KOPT-K1 (cell line): ENCODE data around the gene BNC2.

ENCODE experiments used
- H3K27ac ChIP-seq: fragments of 200-600 bp; sonication (generic); 2 replicates; pipeline ENCODE4 v1.5.1; 2016; ENCODE audit warnings: antibody characterized with exemption, mild to moderate bottlenecking, low read depth, low read length; ENCODE audit not compliant: poor library complexity, severe bottlenecking
- H3K36me3 ChIP-seq: fragments of 200-600 bp; sonication (generic); 2 replicates; pipeline ENCODE4 v1.5.1; 2017; ENCODE audit warnings: antibody characterized with exemption, mild to moderate bottlenecking, low read length, moderate library complexity; ENCODE audit not compliant: insufficient read depth
- H3K9me3 ChIP-seq: fragments of 200-600 bp; sonication (generic); 2 replicates; pipeline ENCODE4 v1.5.1; 2017; ENCODE audit warnings: antibody characterized with exemption, low read length, mild to moderate bottlenecking; ENCODE audit not compliant: insufficient read depth, poor library complexity, severe bottlenecking

BNC2 gene

GRCh38 chr9:16811987-16812685 is 58.3 kb downstream of the BNC2 start:
- Histone ChIP-seq H3K36me3 (no peaks in the 10 kb centered on the region), H3K9me3 (no peaks in the 10 kb centered on the region), H3K27ac (no peak overlapping the region)

DNA sequence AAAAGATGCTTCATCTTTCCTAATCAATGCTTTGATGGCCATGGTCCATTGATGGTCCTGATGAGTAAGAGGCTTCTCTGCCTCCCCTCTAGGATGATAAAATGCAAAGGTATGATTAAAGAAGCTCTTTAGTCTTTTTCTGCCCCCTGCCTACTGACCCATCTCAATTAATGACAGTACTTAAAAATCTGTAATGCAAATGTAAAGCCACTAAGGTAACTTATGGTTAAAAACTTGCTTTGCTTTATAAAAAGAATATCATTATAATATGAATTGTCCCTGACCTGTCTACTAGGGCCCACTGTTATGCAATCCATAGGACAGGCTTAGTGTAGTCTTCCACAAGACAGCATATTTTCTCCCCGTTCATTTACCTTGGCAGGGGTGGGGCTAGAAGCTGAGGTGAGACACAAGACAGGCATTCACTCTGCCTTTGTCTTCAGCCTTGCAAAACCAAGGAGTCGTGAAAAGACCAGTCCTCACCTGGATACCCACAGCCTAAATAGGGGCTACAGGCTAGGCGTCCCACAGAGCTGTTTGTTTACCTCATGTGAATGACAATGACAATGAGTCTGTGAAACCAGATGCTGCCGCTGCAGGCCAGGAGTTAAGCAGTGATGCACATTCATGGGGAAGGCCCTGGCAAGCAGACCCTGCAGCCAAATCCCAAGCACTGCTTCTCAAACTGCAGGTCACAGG is 60.4 kb downstream of the BNC2 start:
- Histone ChIP-seq H3K36me3 (no peaks in the 10 kb centered on the region), H3K27ac (no peak overlapping the region), H3K9me3 (no peaks in the 10 kb centered on the region)

DNA sequence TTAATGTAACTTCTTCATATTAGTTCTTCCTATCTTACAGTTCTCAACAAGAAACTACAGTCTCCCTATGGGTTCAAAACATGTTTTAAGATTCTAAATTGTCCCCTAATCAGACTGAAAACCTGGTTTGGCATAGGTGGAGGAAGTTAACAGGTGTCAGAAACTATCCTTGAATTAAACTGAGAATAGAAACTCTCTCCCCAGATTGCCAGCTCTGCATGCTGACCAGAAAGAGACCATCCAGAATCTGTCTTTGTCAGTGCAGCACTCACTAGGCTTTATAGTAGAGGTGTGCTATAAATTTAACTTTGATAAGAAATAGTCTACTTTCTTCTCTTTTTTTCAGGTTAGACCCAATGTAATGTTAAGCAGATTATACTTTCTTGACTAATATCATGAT is 63.8 kb downstream of the BNC2 start:
- Histone ChIP-seq H3K27ac (no peak overlapping the region), H3K9me3 (no peaks in the 10 kb centered on the region)

GRCh38 chr9:16803648-16804047 is 66.8 kb downstream of the BNC2 start:
- H3K36me3 ChIP-seq, result no peaks in the 10 kb centered on the region
- no peak overlapping the region for H3K27ac ChIP-seq
- H3K9me3 ChIP-seq, result no peaks in the 10 kb centered on the region

More for the DNA sequence above, 63.8 kb downstream of the BNC2 start:
- no peaks in the 10 kb centered on the region for H3K36me3 ChIP-seq

DNA sequence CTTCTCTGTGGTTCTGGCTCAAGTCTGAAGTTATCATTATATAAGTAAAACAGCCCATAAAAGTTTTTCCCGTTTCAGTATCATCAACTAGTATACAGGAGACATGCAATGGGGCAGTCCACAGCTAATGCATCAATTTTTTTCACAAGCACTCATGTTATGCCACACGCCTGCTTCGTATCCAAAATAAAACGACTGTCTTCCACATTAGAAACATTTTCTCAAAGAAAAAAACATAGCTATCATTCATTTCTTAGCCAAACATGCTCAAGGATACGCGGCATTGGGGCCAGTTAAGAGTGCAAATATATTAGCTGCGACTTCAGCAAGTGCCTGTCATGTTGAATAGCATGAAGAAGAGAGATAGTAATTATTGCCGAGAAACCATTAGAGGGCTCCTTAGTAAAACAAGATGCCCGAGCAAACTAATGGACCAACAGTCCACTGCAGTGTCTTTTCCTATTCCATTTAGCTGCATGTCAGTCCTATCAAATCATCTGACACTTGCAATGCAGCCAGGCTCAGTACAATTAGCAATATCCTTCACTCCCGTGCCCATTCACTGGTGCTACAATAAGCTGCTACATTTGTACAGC is 68.5 kb downstream of the BNC2 start:
- no peak overlapping the region for H3K27ac ChIP-seq
- no peaks in the 10 kb centered on the region for H3K36me3 ChIP-seq
- no peaks in the 10 kb centered on the region for H3K9me3 ChIP-seq

DNA sequence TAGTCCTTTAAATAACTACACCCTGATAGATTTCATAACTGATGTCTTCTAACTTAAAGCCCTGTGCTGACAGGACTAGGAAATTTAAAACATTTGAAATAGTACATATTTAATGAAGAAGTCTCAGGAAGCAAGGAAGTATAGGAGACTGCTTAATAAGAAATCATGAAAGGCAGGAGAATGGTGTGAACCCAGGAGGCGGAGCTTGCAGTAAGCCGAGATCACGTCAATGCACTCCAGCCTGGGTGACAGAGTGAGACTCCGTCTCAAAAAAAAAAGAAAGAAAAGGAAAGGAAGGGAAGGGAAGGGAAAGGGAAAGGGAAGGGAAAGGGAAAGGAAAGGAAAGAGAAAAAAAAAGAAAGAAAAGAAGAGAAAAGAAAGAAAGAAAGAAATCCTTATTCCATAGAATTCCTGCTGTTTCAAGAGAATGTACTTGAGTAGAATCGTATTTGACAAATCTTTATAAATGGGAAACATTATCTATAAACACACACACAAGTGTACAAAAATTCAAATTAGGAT is 74.1 kb downstream of the BNC2 start:
- Histone ChIP-seq H3K36me3 (no peaks in the 10 kb centered on the region), H3K9me3 (no peaks in the 10 kb centered on the region), H3K27ac (no peak overlapping the region)

GRCh38 chr9:16794871-16795639 is 75.4 kb downstream of the BNC2 start:
- Histone ChIP-seq H3K9me3 (no peaks in the 10 kb centered on the region), H3K36me3 (no peaks in the 10 kb centered on the region), H3K27ac (no peak overlapping the region)

DNA sequence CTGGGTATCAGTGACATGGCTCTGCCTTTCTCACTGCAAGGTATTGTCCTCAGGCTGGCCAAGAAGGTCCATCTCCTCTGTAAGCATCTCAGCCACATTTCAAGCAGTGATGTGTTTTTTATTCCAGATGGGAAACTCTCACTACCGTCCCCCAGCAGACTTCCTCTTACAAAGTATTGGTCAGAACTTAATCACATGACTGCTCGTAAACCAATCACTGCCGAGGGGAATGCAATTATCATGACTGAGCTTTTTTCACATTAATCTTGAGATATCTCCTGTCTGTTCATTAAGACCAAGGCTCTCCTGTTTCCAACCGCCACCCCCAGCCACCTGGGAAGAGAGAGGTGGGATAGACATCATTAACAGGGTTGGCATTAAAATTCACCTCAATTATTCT is 76.4 kb downstream of the BNC2 start:
- Histone ChIP-seq H3K27ac (no peak overlapping the region), H3K36me3 (no peaks in the 10 kb centered on the region), H3K9me3 (no peaks in the 10 kb centered on the region)

- no peak overlapping the region for H3K27ac ChIP-seq
- no peaks in the 10 kb centered on the region for H3K36me3 ChIP-seq
- H3K9me3 ChIP-seq, result no peaks in the 10 kb centered on the region
Measured at GRCh38 chr9:16787724-16788123, 82.7 kb downstream of the BNC2 start.

DNA sequence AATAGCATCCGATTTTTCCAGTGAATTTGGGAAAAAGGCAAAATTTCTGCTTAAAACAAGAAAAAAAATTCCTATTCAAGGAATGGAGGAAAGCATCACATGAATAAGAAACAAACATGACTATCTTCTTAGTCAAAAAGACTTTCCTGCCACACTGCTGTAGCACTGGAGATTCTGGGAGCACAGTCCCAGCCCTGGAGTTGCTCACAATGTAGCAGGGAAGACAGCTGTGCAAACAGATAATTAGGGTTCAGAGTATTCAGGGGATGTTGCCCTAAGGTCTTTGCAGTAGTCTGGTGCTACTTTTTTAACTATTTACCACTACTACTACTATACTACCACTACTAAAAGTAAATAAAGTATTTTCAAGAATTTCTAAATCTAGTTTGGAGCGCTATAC is 86.5 kb downstream of the BNC2 start:
- Histone ChIP-seq H3K9me3 (no peaks in the 10 kb centered on the region), H3K36me3 (no peaks in the 10 kb centered on the region), H3K27ac (no peak overlapping the region)

- Histone ChIP-seq H3K9me3 (no peaks in the 10 kb centered on the region), H3K27ac (no peak overlapping the region), H3K36me3 (no peaks in the 10 kb centered on the region)
Measured at GRCh38 chr9:16782490-16782889, 88.0 kb downstream of the BNC2 start.

- no peak overlapping the region for H3K27ac ChIP-seq
- no peaks in the 10 kb centered on the region for H3K36me3 ChIP-seq
- H3K9me3 ChIP-seq, result no peaks in the 10 kb centered on the region
Measured at GRCh38 chr9:16775330-16775729, 95.1 kb downstream of the BNC2 start.

- H3K9me3 ChIP-seq, result no peaks in the 10 kb centered on the region
- no peak overlapping the region for H3K27ac ChIP-seq
- H3K36me3 ChIP-seq, result no peaks in the 10 kb centered on the region
Measured at GRCh38 chr9:16773617-16774016, 96.9 kb downstream of the BNC2 start.

GRCh38 chr9:16773116-16773515 is 97.4 kb downstream of the BNC2 start:
- H3K27ac ChIP-seq, result no peak overlapping the region
- H3K9me3 ChIP-seq, result no peaks in the 10 kb centered on the region
- H3K36me3 ChIP-seq, result no peaks in the 10 kb centered on the region

DNA sequence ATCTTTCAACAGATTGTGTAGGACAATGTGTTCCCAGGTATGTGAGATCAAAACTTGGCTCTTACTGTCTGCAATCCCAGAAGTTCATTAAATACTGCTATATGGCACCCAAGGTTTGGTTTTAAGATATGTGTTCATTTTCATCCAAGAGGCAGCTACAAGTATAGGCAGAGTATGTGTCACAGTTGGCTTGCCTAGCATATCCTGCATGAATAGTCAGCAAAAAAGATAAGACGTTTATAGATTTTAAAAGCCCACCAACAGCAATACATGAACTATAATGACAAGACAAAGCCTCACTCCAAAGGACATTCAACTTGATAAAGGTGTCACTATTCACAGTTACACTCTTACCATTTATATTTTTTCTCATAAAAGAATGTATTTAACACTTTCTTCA is 99.1 kb downstream of the BNC2 start:
- Histone ChIP-seq H3K9me3 (no peaks in the 10 kb centered on the region), H3K36me3 (no peaks in the 10 kb centered on the region), H3K27ac (no peak overlapping the region)
